ENCODE data around the gene ANKRD11. TPM values are rescaled to one million over a fixed set of nuclear protein-coding genes. Genes with fewer than 3 reads are reported as not detected.
"Not testable (repeated sequence)": the region's sequence is repeated elsewhere in the genome, so short reads cannot be mapped to it uniquely, and the experiment has no call there.

The ANKRD11 gene
- total and polyA plus RNA-seq, 9 donors = 52.1 to 188 (median 109) TPM

- TF ChIP-seq EP300 (IDR thresholded peaks at IDR 0.05) (no peak), POLR2A (IDR thresholded peaks at IDR 0.05) (no peak)
- TF ChIP-seq, protein P1, sequence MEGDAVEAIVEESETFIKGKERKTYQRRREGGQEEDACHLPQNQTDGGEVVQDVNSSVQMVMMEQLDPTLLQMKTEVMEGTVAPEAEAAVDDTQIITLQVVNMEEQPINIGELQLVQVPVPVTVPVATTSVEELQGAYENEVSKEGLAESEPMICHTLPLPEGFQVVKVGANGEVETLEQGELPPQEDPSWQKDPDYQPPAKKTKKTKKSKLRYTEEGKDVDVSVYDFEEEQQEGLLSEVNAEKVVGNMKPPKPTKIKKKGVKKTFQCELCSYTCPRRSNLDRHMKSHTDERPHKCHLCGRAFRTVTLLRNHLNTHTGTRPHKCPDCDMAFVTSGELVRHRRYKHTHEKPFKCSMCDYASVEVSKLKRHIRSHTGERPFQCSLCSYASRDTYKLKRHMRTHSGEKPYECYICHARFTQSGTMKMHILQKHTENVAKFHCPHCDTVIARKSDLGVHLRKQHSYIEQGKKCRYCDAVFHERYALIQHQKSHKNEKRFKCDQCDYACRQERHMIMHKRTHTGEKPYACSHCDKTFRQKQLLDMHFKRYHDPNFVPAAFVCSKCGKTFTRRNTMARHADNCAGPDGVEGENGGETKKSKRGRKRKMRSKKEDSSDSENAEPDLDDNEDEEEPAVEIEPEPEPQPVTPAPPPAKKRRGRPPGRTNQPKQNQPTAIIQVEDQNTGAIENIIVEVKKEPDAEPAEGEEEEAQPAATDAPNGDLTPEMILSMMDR (IDR thresholded peaks at IDR 0.05) = no peak
- no peak for DNase-seq
- H3K9me3 ChIP-seq = no peaks in the 10 kb centered on the region
- H3K27me3 ChIP-seq = no peaks in the 10 kb centered on the region
- WGBS, 3 donors = 53 to 67% (median 58%) methylated on average over 12 of the region's 12 CpGs
- H3K4me3 ChIP-seq = no peak overlapping the region
- intact Hi-C loops (cut with DNase I) = loop anchor here in 2 of 4 donors (10.0 kb wide), 2 partner anchors 240 to 320 kb away; partner anchors contain the start of gene RPL13 (in 1 of the 2)
- no peaks in the 10 kb centered on the region for H3K36me3 ChIP-seq
- H3K27ac ChIP-seq = no peak overlapping the region
- H3K4me1 ChIP-seq (ENCODE audit: insufficient read depth) = peaks cover 5% of the 10 kb centered on the region
These were observed 245.6 kb downstream of the ANKRD11 start for GRCh38 chr16:89244754-89245153.

GRCh38 chr16:89244264-89244663 lies 246.1 kb downstream of the ANKRD11 start:
- intact Hi-C loops (cut with DNase I) = loop anchor here in 2 of 4 donors (10.0 kb wide), 2 partner anchors 241 to 321 kb away; partner anchors contain the start of gene RPL13 (in 1 of the 2)
- H3K27me3 ChIP-seq; H3K27ac ChIP-seq; H3K4me1 ChIP-seq (ENCODE audit: insufficient read depth); H3K4me3 ChIP-seq; H3K36me3 ChIP-seq; DNase-seq; H3K9me3 ChIP-seq: not testable (repeated sequence)
- WGBS, 3 donors = 54 to 66% (median 58%) methylated on average over 13 of the region's 13 CpGs

DNA sequence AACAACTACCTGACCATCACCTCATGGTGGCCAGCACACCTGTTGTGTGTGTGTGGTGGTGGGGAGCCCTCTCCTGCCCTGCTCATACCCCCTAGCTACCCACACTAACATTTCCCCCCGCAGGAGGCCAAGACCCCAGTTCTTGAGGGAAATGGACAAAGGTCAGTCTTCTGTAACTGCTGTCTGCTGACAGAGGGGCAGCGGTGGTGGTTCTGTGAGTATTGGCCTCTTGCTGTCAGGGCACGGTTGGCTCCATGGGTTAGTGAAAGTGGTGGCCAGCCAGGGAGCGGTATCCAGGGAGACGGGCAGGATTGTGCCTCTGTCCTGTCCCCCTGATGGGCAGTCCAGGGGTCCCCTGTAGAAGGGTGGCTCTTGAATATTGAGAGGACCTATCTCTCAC lies 246.7 kb downstream of the ANKRD11 start:
- WGBS, 3 donors = 66 to 81% (median 75%) methylated on average over 5 of the region's 5 CpGs
- Histone ChIP-seq H3K27ac (no peak overlapping the region), H3K9me3 (no peaks in the 10 kb centered on the region), H3K27me3 (no peaks in the 10 kb centered on the region), H3K36me3 (no peaks in the 10 kb centered on the region), H3K4me3 (no peak overlapping the region), H3K4me1 (ENCODE audit: insufficient read depth) (peaks cover 5% of the 10 kb centered on the region)
- TF ChIP-seq EP300 (IDR thresholded peaks at IDR 0.05) (no peak), POLR2A (IDR thresholded peaks at IDR 0.05) (no peak)
- TF ChIP-seq, protein P1 (IDR thresholded peaks at IDR 0.05) = no peak
- DNase-seq = no peak
- intact Hi-C loops (cut with DNase I) = loop anchor here in 2 of 4 donors (10.0 kb wide), 2 partner anchors 241 to 321 kb away; partner anchors contain the start of gene RPL13 (in 1 of the 2)

GRCh38 chr16:89242795-89243200 lies 247.6 kb downstream of the ANKRD11 start:
- no peak for DNase-seq
- TF ChIP-seq EP300 (IDR thresholded peaks at IDR 0.05) (no peak), POLR2A (IDR thresholded peaks at IDR 0.05) (no peak)
- TF ChIP-seq, protein P1 (IDR thresholded peaks at IDR 0.05) = no peak
- peaks cover 3% of the 10 kb centered on the region for H3K4me1 ChIP-seq (ENCODE audit: insufficient read depth)
- 31 to 43% (median 36%) methylated on average over 12 of the region's 12 CpGs for WGBS, 3 donors
- H3K4me3 ChIP-seq = no peak overlapping the region
- no peaks in the 10 kb centered on the region for H3K9me3 ChIP-seq
- no peak overlapping the region for H3K27ac ChIP-seq
- no peaks in the 10 kb centered on the region for H3K27me3 ChIP-seq
- no peaks in the 10 kb centered on the region for H3K36me3 ChIP-seq
- intact Hi-C loops (cut with DNase I) = loop anchor here in 2 of 4 donors (10.0 kb wide), 2 partner anchors 242 to 322 kb away; partner anchors contain the start of gene RPL13 (in 1 of the 2)
